Measurements from ENCODE around the gene MT1B. TPM values are rescaled to one million over a fixed set of nuclear protein-coding genes. Genes with fewer than 3 reads are reported as not detected.

MT1B gene
- total and polyA plus RNA-seq, 2 of the 13 experiments (the other 11 are each of a cell fraction or from before 2014, with no cell fraction given): 0.89 TPM; not detected in 1

GRCh38 chr16:56657555-56658326 is 6.1 kb downstream of the MT1B start, which contains the start of gene MT1F (continued):
- no peak for TF ChIP-seq TOPORS (CRISPR knock-in tag; IDR thresholded peaks at IDR 0.05)
- TF ChIP-seq ERF (CRISPR knock-in tag; IDR thresholded peaks at IDR 0.05): peak; percentile 43; the same call in 1 of the 2 replicates
- peak; percentile 59; the same call in 1 of the 2 replicates for TF ChIP-seq MED13 (CRISPR knock-in tag; IDR thresholded peaks at IDR 0.05)
- TF ChIP-seq ZNF510 (CRISPR knock-in tag; IDR thresholded peaks at IDR 0.05; ENCODE audit: low read depth): no peak
- TF ChIP-seq RARA (CRISPR knock-in tag; IDR thresholded peaks at IDR 0.05): no peak
- 0 out of 2 replicates have a peak, but pooled peaks have one; percentile 70 for TF ChIP-seq CAMTA2 (CRISPR knock-in tag; IDR thresholded peaks at IDR 0.05; ENCODE audit: borderline replicate concordance)
- no peak for TF ChIP-seq HOXA5 (CRISPR knock-in tag; IDR thresholded peaks at IDR 0.05)
- no peak for TF ChIP-seq RAD21 (CRISPR knock-in tag; IDR thresholded peaks at IDR 0.05)
- TF ChIP-seq ZNF367 (CRISPR knock-in tag; IDR thresholded peaks at IDR 0.05; ENCODE audit: borderline replicate concordance): no peak
- TF ChIP-seq ATF2 (CRISPR knock-in tag; IDR thresholded peaks at IDR 0.05): peak; percentile 15; the same call in 1 of the 2 replicates
- no peak for TF ChIP-seq DR1 (CRISPR knock-in tag; IDR thresholded peaks at IDR 0.05)
- TF ChIP-seq RCOR2 (CRISPR knock-in tag; IDR thresholded peaks at IDR 0.05): 0 out of 2 replicates have a peak, but pooled peaks have one; percentile 19
- TF ChIP-seq CBX1 (IDR thresholded peaks at IDR 0.05; ENCODE audit: low read depth): no peak
- TF ChIP-seq SP2 (CRISPR knock-in tag; IDR thresholded peaks at IDR 0.05): no peak
- peak; percentile 46; the same call in 1 of the 2 replicates for TF ChIP-seq UBTF (CRISPR knock-in tag; IDR thresholded peaks at IDR 0.05)
- TF ChIP-seq ZFP90 (CRISPR knock-in tag; IDR thresholded peaks at IDR 0.05; ENCODE audit: borderline replicate concordance): peak; percentile 75; the same call in 1 of the 2 replicates
- no peak for TF ChIP-seq JUND (CRISPR knock-in tag; IDR thresholded peaks at IDR 0.05)
- TF ChIP-seq ZNF430 (CRISPR knock-in tag; IDR thresholded peaks at IDR 0.05): peak; percentile 68; the same call in 1 of the 2 replicates
- TF ChIP-seq NFKB2 (CRISPR knock-in tag; IDR thresholded peaks at IDR 0.05; ENCODE audit: borderline replicate concordance): peak; percentile 37; the same call in 1 of the 2 replicates
- TF ChIP-seq ZNF614 (CRISPR knock-in tag; IDR thresholded peaks at IDR 0.05; ENCODE audit: borderline replicate concordance): no peak
- TF ChIP-seq BRD4 (CRISPR knock-in tag; IDR thresholded peaks at IDR 0.05): peak; percentile 71; the same call in 1 of the 2 replicates
- no peak for TF ChIP-seq CENPBD1 (CRISPR knock-in tag; IDR thresholded peaks at IDR 0.05; ENCODE audit: borderline replicate concordance, low read depth)
- peak; percentile 87; the same call in 1 of the 2 replicates for TF ChIP-seq MTF2 (CRISPR knock-in tag; IDR thresholded peaks at IDR 0.05; ENCODE audit: borderline replicate concordance)
- no peak for TF ChIP-seq GABPA (IDR thresholded peaks at IDR 0.05; ENCODE audit: low read depth, low read length)
- 0 out of 2 replicates have a peak, but pooled peaks have one; percentile 36 for TF ChIP-seq GABPA (CRISPR knock-in tag; IDR thresholded peaks at IDR 0.05; ENCODE audit: low read depth)
- TF ChIP-seq YEATS4 (CRISPR knock-in tag; IDR thresholded peaks at IDR 0.05; ENCODE audit: borderline replicate concordance): peak; percentile 78; the same call in 1 of the 2 replicates
- no peak for TF ChIP-seq NFRKB (IDR thresholded peaks at IDR 0.05)
- TF ChIP-seq TOE1 (CRISPR knock-in tag; IDR thresholded peaks at IDR 0.05): no peak
- TF ChIP-seq ZNF749 (CRISPR knock-in tag; IDR thresholded peaks at IDR 0.05; ENCODE audit: borderline replicate concordance): no peak
